MM.1S (cell line): Measurements from ENCODE around the gene BCL2L11.
"Not testable (repeated sequence)": the region's sequence is repeated elsewhere in the genome, so short reads cannot be mapped to it uniquely, and the experiment has no call there.

Source experiments
- DNase-seq: peaks from one replicate; pipeline ENCODE4 v3.0.0-alpha.2; 2015
- H2AFZ ChIP-seq: fragments of 300-600 bp; sonication (generic); 2 replicates; pipeline ENCODE4 v1.6.0; 2016; ENCODE audit warnings: antibody characterized with exemption, low read length
- H3F3A ChIP-seq: fragments of 300-600 bp; sonication (generic); 2 replicates; pipeline ENCODE4 v1.6.1; 2016; ENCODE audit warnings: mild to moderate bottlenecking, antibody characterized with exemption, low read length, moderate library complexity, mixed read lengths; ENCODE audit not compliant: insufficient read depth
- H3K27ac ChIP-seq: fragments of 300-600 bp; sonication (generic); 2 replicates; pipeline ENCODE4 v1.5.1; 2016; ENCODE audit warnings: mild to moderate bottlenecking, low read length
- H3K27me3 ChIP-seq: fragments of 300-600 bp; sonication (generic); replicated peaks from 2 replicates; pipeline ENCODE4 v1.6.0; 2016; ENCODE audit warnings: low read length; ENCODE audit not compliant: insufficient read depth
- H3K36me3 ChIP-seq: fragments of 300-600 bp; sonication (generic); replicated peaks from 2 replicates; pipeline ENCODE4 v1.6.1; 2016; ENCODE audit warnings: mild to moderate bottlenecking, low read length, mixed read lengths; ENCODE audit not compliant: insufficient read depth
- H3K4me1 ChIP-seq: fragments of 300-600 bp; sonication (generic); 2 replicates; pipeline ENCODE4 v1.6.1; 2016; ENCODE audit warnings: low read length, mixed read lengths
- H3K4me2 ChIP-seq: fragments of 300-600 bp; sonication (generic); 2 replicates; pipeline ENCODE4 v1.6.0; 2016; ENCODE audit warnings: low read depth, low read length
- H3K4me3 ChIP-seq: fragments of 300-600 bp; sonication (generic); 2 replicates; pipeline ENCODE4 v1.5.1; 2016; ENCODE audit warnings: low read length, mixed read lengths
- H3K79me2 ChIP-seq: fragments of 300-600 bp; sonication (generic); 2 replicates; pipeline ENCODE4 v1.6.1; 2016; ENCODE audit warnings: mixed run types, low read length, mixed read lengths
- H3K9ac ChIP-seq: fragments of 300-600 bp; sonication (generic); 2 replicates; pipeline ENCODE4 v1.6.1; 2016; ENCODE audit warnings: low read length, mixed read lengths
- H3K9me2 ChIP-seq: fragments of 300-600 bp; sonication (generic); replicated peaks from 2 replicates; pipeline ENCODE4 v1.6.1; 2016; ENCODE audit warnings: mild to moderate bottlenecking, low read length, mixed read lengths; ENCODE audit not compliant: insufficient read depth
- H3K9me3 ChIP-seq: fragments of 300-600 bp; sonication (generic); replicated peaks from 2 replicates; pipeline ENCODE4 v1.6.1; 2016; ENCODE audit warnings: mild to moderate bottlenecking, low read length, mixed read lengths; ENCODE audit not compliant: insufficient read depth
- H4K20me1 ChIP-seq: fragments of 300-600 bp; sonication (generic); 2 replicates; pipeline ENCODE4 v1.6.1; 2016; ENCODE audit warnings: mild to moderate bottlenecking, low read length, moderate library complexity, mixed read lengths; ENCODE audit not compliant: insufficient read depth
- CTCF ChIP-seq: fragments of 300-600 bp; sonication (generic); IDR thresholded peaks from 2 replicates; pipeline ENCODE4 v1.5.1; 2016; ENCODE audit warnings: antibody characterized with exemption, low read length, mixed read lengths
- EZH2 ChIP-seq: fragments of 300-600 bp; sonication (generic); optimal IDR thresholded peaks from 2 replicates; pipeline ENCODE3; 2017; ENCODE audit warnings: low read depth, mild to moderate bottlenecking, antibody characterized with exemption, low read length, mixed read lengths
- EZH2phosphoT487 ChIP-seq: fragments of 300-600 bp; sonication (generic); IDR thresholded peaks from 2 replicates; pipeline ENCODE4 v1.6.1; 2018; ENCODE audit warnings: antibody characterized with exemption, low read length

The BCL2L11 gene

GRCh38 chr2:111120253-111121027 is at the start of gene BCL2L11:
BCL2L11 (plus strand) TSS chr2:111120914; CDS start chr2:111123746, 2,832 bp downstream.
- peak within 1 kb of the TSS; percentile 98 for H3K4me2 ChIP-seq
- peak within 1 kb of the TSS; percentile 99 for H3K27ac ChIP-seq
- peaks cover 5% of the 10 kb centered on the region for H3K36me3 ChIP-seq
- peak; percentile 97 for DNase-seq
- peaks cover 13% of the 10 kb centered on the region for H3F3A ChIP-seq
- H3K27me3 ChIP-seq, result no peaks in the 10 kb centered on the region; the same call in 1 of the 2 replicates
- H4K20me1 ChIP-seq, result peaks cover 21% of the 10 kb centered on the region
- H3K9ac ChIP-seq, result peak within 1 kb of the TSS; percentile 100
- TF ChIP-seq CTCF (peak; percentile 51), EZH2 (no peak), EZH2phosphoT487 (no peak)
- H3K4me3 ChIP-seq, result peak within 1 kb of the TSS; percentile 98
- peak within 1 kb of the TSS; percentile 74 for H2AFZ ChIP-seq
- H3K9me2 ChIP-seq, result no peaks in the 10 kb centered on the region
- peaks cover 15% of the 10 kb centered on the region for H3K4me1 ChIP-seq
- no peaks in the 10 kb centered on the region for H3K9me3 ChIP-seq
- peaks cover 44% of the 10 kb centered on the region for H3K79me2 ChIP-seq

DNA sequence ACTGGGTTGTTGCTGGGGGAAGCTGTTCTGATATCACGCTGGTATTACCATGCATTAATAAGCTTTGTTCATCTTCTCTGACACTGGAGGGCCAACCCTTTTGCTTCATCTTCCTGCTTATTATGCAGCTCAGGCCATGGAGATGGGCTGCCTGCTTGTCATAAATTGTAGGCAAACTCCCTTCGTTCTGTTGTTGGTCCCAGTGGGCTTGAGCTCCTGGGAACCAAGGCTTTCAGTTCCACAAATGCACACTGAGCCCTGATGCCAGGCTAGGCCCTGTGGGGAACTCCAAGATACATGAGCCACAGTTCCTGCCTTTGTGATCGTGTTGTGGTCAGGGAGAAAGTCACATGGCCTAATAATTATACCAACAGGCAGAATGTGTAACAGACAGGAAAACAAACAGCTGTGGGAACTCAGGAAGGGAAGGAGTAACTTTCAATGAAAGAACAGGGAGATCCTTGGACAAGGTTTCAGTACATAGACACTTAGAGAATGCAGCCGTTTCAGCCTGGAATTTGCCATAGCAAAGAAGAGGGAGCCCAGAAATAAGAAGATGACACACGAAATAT is 49.0 kb upstream of the BCL2L11 start:
- Histone ChIP-seq H3K27me3 (no peaks in the 10 kb centered on the region), H3K79me2 (no peaks in the 10 kb centered on the region), H3K4me1 (peaks cover 7% of the 10 kb centered on the region), H2AFZ (no peak overlapping the region), H4K20me1 (no peaks in the 10 kb centered on the region), H3K9me3 (no peaks in the 10 kb centered on the region), H3K9ac (no peak overlapping the region), H3K9me2 (no peaks in the 10 kb centered on the region), H3F3A (no peaks in the 10 kb centered on the region), H3K4me2 (no peak overlapping the region), H3K36me3 (no peaks in the 10 kb centered on the region), H3K4me3 (no peak overlapping the region), H3K27ac (no peak overlapping the region)
- DNase-seq, result no peak
- TF ChIP-seq EZH2phosphoT487 (no peak), CTCF (no peak), EZH2 (no peak)

GRCh38 chr2:111072220-111072871 is 48.4 kb upstream of the BCL2L11 start:
- no peak overlapping the region for H3K27ac ChIP-seq
- no peaks in the 10 kb centered on the region for H3K36me3 ChIP-seq
- DNase-seq, result no peak
- H3F3A ChIP-seq, result no peaks in the 10 kb centered on the region
- no peaks in the 10 kb centered on the region for H4K20me1 ChIP-seq
- H3K79me2 ChIP-seq, result no peaks in the 10 kb centered on the region
- H3K4me3 ChIP-seq, result no peak overlapping the region
- H2AFZ ChIP-seq, result no peak overlapping the region
- H3K27me3 ChIP-seq, result no peaks in the 10 kb centered on the region
- TF ChIP-seq EZH2, result no peak
- H3K9me3 ChIP-seq, result no peaks in the 10 kb centered on the region
- peaks cover 7% of the 10 kb centered on the region for H3K4me1 ChIP-seq
- no peak overlapping the region for H3K9ac ChIP-seq
- H3K4me2 ChIP-seq, result no peak overlapping the region
- H3K9me2 ChIP-seq, result no peaks in the 10 kb centered on the region

- not testable (repeated sequence) for H3K4me3 ChIP-seq, H3F3A ChIP-seq, H3K27me3 ChIP-seq, H3K9me3 ChIP-seq, H3K9me2 ChIP-seq, H3K36me3 ChIP-seq, H3K4me2 ChIP-seq, H3K79me2 ChIP-seq, H2AFZ ChIP-seq, H3K9ac ChIP-seq, H3K4me1 ChIP-seq, H3K27ac ChIP-seq, DNase-seq, H4K20me1 ChIP-seq
Measured at GRCh38 chr2:111082659-111083058, 38.1 kb upstream of the BCL2L11 start.
